ENCODE data around the gene ABCC2.

DNA sequence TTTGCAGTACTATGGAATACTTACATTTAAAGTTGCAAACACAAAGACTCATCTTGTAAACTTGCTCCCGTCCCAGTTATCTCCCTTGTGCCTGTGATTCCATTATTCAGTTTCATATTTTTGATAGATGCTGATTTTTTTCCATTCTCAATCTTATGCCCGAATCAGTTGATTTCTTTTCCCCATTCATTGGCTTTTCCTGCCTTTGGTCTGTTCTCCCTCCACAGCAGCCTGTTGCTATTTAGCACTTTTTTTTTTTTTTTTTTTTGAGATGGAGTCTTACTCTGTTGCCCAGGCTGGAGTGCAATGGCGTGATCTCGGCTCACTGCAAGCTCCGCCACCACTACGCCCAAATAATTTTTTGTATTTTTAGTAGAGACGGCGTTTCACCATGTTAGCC lies 78.0 kb downstream of the ABCC2 start:
- TF ChIP-seq, protein P1, sequence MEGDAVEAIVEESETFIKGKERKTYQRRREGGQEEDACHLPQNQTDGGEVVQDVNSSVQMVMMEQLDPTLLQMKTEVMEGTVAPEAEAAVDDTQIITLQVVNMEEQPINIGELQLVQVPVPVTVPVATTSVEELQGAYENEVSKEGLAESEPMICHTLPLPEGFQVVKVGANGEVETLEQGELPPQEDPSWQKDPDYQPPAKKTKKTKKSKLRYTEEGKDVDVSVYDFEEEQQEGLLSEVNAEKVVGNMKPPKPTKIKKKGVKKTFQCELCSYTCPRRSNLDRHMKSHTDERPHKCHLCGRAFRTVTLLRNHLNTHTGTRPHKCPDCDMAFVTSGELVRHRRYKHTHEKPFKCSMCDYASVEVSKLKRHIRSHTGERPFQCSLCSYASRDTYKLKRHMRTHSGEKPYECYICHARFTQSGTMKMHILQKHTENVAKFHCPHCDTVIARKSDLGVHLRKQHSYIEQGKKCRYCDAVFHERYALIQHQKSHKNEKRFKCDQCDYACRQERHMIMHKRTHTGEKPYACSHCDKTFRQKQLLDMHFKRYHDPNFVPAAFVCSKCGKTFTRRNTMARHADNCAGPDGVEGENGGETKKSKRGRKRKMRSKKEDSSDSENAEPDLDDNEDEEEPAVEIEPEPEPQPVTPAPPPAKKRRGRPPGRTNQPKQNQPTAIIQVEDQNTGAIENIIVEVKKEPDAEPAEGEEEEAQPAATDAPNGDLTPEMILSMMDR (IDR thresholded peaks at IDR 0.05) = no peak
- no peak for TF ChIP-seq POLR2A (IDR thresholded peaks at IDR 0.05)

Data from body of pancreas (tissue), 4 donors.